GM12891 (cell line): ENCODE measurements around the gene IL1A.

Experiments
- DNase-seq: peaks from one replicate; pipeline ENCODE4 v3.0.0; 2011; ENCODE audit warnings: low spot score; ENCODE audit not compliant: insufficient read length
- FAIRE-seq: peaks from 2 replicates; lab custom pipeline; 2011; peaks lifted over from hg19 to GRCh38; lab: Jason Lieb, UNC
- PAX5 ChIP-seq: IDR thresholded peaks from 2 replicates; pipeline ENCODE4 v1.6.1; 2011; ENCODE audit warnings: low read length, moderate library complexity, mild to moderate bottlenecking; ENCODE audit not compliant: insufficient read depth, severe bottlenecking
- POLR2A ChIP-seq: IDR thresholded peaks from 2 replicates; pipeline ENCODE4 v1.6.1; 2011; ENCODE audit warnings: low read depth, low read length, control low read depth
- POLR2AphosphoS5 ChIP-seq: IDR thresholded peaks from 2 replicates; pipeline ENCODE4 v1.6.1; 2011; ENCODE audit warnings: low read depth, low read length, control low read depth
- POU2F2 ChIP-seq: IDR thresholded peaks from 2 replicates; pipeline ENCODE4 v1.6.1; 2011; ENCODE audit warnings: low read depth, mild to moderate bottlenecking, control low read depth, low read length, moderate library complexity
- SPI1 ChIP-seq: IDR thresholded peaks from 2 replicates; pipeline ENCODE4 v1.6.1; 2011; ENCODE audit warnings: low read depth, low read length, control low read depth
- TAF1 ChIP-seq: IDR thresholded peaks from 2 replicates; pipeline ENCODE4 v1.6.1; 2011; ENCODE audit warnings: low read depth, low read length, control low read depth

IL1A gene

DNA sequence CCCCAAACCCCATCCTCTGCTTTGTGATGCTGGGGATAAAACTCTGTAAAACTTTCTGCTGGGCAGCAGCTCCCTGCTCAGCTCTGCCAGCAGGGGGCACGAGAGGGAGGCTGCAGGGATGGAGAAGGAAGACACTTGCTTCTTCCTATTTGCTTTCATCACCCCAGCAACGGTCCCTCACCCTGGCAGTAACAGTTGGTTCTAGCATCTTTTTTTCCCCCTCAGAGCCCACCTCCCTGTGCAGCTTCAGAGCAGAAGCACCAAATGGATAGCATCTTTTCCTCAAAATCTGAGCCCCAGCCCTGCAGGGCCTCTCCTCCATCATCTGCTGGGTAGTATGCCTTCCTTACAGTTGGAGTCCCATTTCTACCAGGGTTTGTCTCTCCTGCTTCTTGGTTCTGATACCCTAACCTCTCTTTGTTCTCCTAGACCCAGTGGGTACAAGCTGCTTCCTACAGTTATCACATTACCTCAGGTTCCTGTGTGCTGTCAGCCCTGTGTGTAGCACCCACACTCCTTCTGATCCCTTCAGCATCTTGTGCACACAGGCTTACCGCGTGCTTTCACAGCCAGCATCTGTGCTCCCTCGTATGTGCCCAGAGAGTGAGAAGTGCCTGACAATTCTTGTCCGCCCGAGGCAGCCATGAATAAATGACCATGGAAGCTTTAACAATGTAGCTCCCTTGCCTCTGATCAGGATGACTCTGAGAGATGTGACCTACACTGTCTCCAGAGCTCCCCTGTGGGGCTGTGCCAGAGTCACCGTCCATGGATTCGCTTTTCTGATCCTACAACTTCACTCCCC, 34.3 kb downstream of the IL1A start:
- FAIRE-seq: peak; percentile 88
- DNase-seq: peak; percentile 47
- TF ChIP-seq POU2F2: no peak
- no peak for TF ChIP-seq SPI1
- TF ChIP-seq POLR2A: no peak
- no peak for TF ChIP-seq POLR2AphosphoS5

DNA sequence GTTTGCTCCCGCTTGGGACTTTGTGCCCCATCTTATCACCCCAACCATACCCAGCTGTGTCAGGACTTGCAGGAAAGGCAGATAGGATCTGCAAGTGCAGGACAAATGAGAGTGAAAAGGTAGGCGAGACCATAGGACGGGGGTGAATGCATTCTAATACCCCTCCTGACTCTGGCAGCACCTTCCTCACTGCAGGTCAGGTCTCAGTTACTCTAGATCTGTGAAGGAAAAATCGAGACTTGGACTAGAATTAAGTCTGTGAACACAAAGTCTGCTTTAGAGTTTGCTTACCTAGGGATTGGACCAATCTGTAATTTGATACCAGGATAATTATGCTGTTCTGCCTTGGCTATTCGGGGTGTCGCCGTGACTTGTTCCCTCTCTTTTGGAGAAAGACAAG, 43.8 kb downstream of the IL1A start:
- DNase-seq (no peak), FAIRE-seq (no peak)
- no peak for TF ChIP-seq POLR2AphosphoS5

DNA sequence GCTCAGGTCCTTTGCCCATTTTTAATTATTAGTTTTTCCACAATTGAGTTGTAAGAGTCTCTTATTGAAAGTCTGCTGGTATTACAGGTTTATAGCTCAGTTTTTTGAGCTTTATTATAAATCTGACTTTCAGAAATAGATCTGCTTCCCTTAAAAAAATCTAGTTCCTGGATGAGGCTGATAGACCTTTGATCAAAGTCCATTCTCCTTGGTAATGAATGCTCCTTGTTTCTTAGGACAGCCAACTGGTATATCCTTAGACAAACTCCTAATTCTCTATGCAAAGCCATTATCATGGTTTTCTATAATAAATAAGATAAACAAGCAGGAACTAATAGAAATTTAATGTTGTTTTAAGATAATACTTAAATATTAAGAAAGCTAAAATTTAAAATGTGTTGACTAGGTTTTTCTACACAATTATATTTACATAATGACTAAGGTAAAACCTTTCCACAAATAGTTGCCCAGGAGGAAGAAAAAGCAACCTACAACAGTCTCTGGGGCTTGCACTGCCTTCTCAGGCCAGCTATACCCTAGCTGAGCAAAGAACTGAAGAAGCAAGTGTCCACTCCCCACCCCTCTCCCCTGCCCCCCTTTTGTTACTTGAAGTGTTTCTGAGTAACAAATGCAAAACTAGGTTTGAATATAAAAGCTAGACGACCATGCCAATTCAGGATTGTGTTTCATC, 46.6 kb downstream of the IL1A start:
- DNase-seq (no peak), FAIRE-seq (no peak)
- no peak for TF ChIP-seq TAF1
- no peak for TF ChIP-seq SPI1
- TF ChIP-seq PAX5: no peak
- TF ChIP-seq POU2F2: no peak
- TF ChIP-seq POLR2AphosphoS5: no peak
- TF ChIP-seq POLR2A: no peak

GRCh38 chr2:112733871-112734270, 50.4 kb downstream of the IL1A start:
- DNase-seq: no peak
- no peak for TF ChIP-seq POLR2AphosphoS5
- no peak for TF ChIP-seq SPI1
- TF ChIP-seq TAF1: no peak
- TF ChIP-seq POU2F2: no peak
- TF ChIP-seq PAX5: no peak
- TF ChIP-seq POLR2A: no peak
- no peak for FAIRE-seq

DNA sequence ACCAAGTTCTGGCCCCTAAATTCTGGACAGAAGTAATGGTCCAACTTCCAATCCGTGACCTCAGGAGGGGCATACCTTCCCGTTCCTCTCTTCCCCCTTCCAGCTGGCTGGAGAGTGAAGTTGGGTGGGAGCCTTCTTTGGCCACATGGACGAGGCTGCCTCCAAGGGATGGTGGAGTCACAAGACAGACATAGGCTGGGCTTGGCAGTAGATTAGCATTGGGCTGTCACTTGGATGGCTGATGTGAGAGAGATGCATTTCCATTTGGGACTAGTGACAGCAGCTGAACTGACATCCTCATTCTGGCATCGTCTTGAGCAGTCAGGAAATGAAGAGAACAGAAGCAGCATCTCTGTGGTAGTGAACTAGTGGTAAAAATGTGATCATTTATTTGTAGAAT, 50.8 kb downstream of the IL1A start:
- no peak for DNase-seq
- TF ChIP-seq TAF1 (no peak), PAX5 (no peak), SPI1 (no peak), POU2F2 (no peak), POLR2A (no peak), POLR2AphosphoS5 (no peak)
- FAIRE-seq: no peak

GRCh38 chr2:112731479-112731878, 52.8 kb downstream of the IL1A start:
- TF ChIP-seq SPI1: no peak
- TF ChIP-seq POLR2A: no peak
- TF ChIP-seq POLR2AphosphoS5: no peak
- no peak for TF ChIP-seq POU2F2
- TF ChIP-seq PAX5: no peak
- no peak for TF ChIP-seq TAF1
- DNase-seq: no peak
- FAIRE-seq: no peak

DNA sequence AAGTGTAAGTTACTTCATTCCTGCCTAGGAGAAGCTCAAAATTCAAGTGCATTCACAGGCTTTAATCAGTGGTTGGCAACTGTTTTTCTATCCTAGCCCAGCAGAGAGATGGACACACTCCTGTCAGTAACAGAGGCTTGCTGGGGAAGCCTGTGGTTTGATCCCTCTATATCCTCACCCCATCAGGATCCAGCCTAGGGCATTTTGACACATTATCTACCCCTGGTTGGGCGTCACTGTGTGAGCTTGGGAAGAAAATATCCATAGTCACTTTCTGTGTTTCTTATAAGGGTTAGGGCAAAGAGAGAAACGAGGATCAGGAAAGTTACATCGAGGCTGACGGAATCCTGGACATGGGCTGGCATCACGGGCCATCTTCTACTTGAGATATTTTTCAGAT, 53.5 kb downstream of the IL1A start:
- FAIRE-seq: no peak
- TF ChIP-seq POLR2AphosphoS5 (no peak), SPI1 (no peak), PAX5 (no peak), TAF1 (no peak), POLR2A (no peak), POU2F2 (no peak)
- DNase-seq: no peak

GRCh38 chr2:112730216-112730615, 54.1 kb downstream of the IL1A start:
- no peak for DNase-seq
- no peak for FAIRE-seq

DNA sequence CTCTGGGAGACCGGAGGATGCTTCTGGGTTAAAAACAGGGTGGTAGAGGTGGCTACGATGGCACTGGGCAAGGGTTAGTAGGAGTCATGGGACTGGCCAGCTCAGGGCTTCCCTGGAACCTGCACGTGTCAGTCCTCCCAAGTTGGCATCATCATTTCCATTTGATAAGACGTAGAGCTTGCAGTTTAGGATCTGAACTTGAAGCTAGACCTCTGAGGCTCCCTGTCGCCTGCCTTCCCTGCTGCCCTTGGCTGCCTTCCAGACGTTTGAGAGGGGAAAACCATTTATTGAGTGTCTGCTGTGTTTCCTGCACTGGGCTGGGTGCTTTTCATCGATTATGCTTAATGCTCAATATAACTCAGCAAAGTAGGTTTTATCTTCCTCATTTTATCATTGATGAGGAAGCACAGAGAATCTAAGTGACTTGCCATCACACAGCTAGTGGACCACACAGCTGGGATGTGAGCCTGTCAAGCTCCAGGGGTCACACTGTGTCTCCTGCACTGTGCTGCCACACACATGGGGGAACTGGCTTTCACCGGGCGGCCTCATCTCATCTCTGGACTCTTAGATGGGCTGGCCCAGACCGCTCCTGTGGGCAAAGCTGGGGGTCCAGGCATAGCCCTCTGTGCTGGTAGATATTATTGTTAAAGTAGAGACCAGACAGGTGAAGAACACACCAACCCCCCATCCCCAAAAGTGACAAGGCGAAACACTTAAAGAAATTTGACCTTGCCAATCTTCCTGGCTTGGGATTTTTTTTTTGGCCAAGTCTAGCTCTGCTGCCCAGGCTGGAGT, 55.7 kb downstream of the IL1A start:
- FAIRE-seq: no peak
- no peak for DNase-seq
- TF ChIP-seq PAX5 (no peak), POLR2AphosphoS5 (no peak), POU2F2 (no peak), POLR2A (no peak), TAF1 (no peak), SPI1 (no peak)

More at GRCh38 chr2:112730216-112730615, 54.1 kb downstream of the IL1A start:
- TF ChIP-seq POU2F2 (no peak), PAX5 (no peak), SPI1 (no peak), POLR2A (no peak), TAF1 (no peak), POLR2AphosphoS5 (no peak)
